ENCODE data around the gene MAFG. TPM values are rescaled to one million over a fixed set of nuclear protein-coding genes. Genes with fewer than 3 reads are reported as not detected.
"Not testable (repeated sequence)": the region's sequence is repeated elsewhere in the genome, so short reads cannot be mapped to it uniquely, and the experiment has no call there.

Gene MAFG
- total RNA-seq, 5 donors from 2014 or later (not counting 1 experiment from before 2014, with no cell fraction given) = 10.6 to 24.8 (median 18.8) TPM

GRCh38 chr17:81922566-81923301 lies 4.8 kb downstream of the MAFG start:
- ChIA-PET POLR2A (no interaction called here), CTCF (no interaction called here)
- Histone ChIP-seq H3K27ac (ENCODE audit: low read length) (no peak overlapping the region), H3K4me3 (ENCODE audit: control insufficient read depth in 1 of 2, extremely low read depth in 1 of 2, low read length in 1 of 2) (no peak overlapping the region), H3K36me3 (ENCODE audit: control insufficient read depth in 2 of 2, extremely low read depth in 1 of 2, insufficient read depth in 1 of 2, low read length in 1 of 2) (peaks cover 2 to 5% of the 10 kb centered on the region in 2 donors), H3K27me3 (replicated peaks in 1 of 2; ENCODE audit: control insufficient read depth in 2 of 2, extremely low read depth in 1 of 2, insufficient read depth in 2 of 2, low read length in 1 of 2) (no peaks in the 10 kb centered on the region), H3K9me3 (no peaks in the 10 kb centered on the region), H3K4me1 (ENCODE audit: control insufficient read depth in 1 of 2, extremely low read depth in 1 of 2, insufficient read depth in 2 of 2, low read length in 2 of 2) (peaks cover 28 to 43% of the 10 kb centered on the region in 2 experiments)
- no peak for ATAC-seq (replicated peaks in 1 of 4)
- Mint-ChIP-seq H3K4me1 (peaks cover 29 to 44% (median 31%) of the 10 kb centered on the region in 3 donors), H3K27me3 (no peaks in the 10 kb centered on the region), H3K36me3 (no peaks in the 10 kb centered on the region), H3K9me3 (no peaks in the 10 kb centered on the region), H3K4me3 (no peak overlapping the region), H3K27ac (no peak overlapping the region)
- WGBS (ENCODE audit: insufficient coverage) = 97% methylated on average over 49 of the region's 58 CpGs
- no peak for DNase-seq

- no peak overlapping the region for H3K4me3 ChIP-seq (ENCODE audit: control insufficient read depth in 1 of 2, extremely low read depth in 1 of 2, low read length in 1 of 2)
- Mint-ChIP-seq H3K27me3 (no peaks in the 10 kb centered on the region), H3K4me3 (no peak overlapping the region), H3K9me3 (no peaks in the 10 kb centered on the region), H3K4me1 (peaks cover 33 to 48% (median 34%) of the 10 kb centered on the region in 3 donors), H3K27ac (no peak overlapping the region), H3K36me3 (no peaks in the 10 kb centered on the region)
- DNase-seq (no peak), ATAC-seq (replicated peaks in 1 of 4) (no peak)
- POLR2A ChIA-PET = no interaction called here
- 95% methylated on average over 16 of the region's 23 CpGs for WGBS (ENCODE audit: insufficient coverage)
- peaks cover 31 to 47% of the 10 kb centered on the region in 2 experiments for H3K4me1 ChIP-seq (ENCODE audit: control insufficient read depth in 1 of 2, extremely low read depth in 1 of 2, insufficient read depth in 2 of 2, low read length in 2 of 2)
- no peaks in the 10 kb centered on the region for H3K27me3 ChIP-seq (replicated peaks in 1 of 2; ENCODE audit: control insufficient read depth in 2 of 2, extremely low read depth in 1 of 2, insufficient read depth in 2 of 2, low read length in 1 of 2)
- H3K36me3 ChIP-seq (ENCODE audit: control insufficient read depth in 2 of 2, extremely low read depth in 1 of 2, insufficient read depth in 1 of 2, low read length in 1 of 2) = peaks cover 2 to 5% of the 10 kb centered on the region in 2 donors
- CTCF ChIA-PET = no interaction called here
- no peaks in the 10 kb centered on the region for H3K9me3 ChIP-seq
- no peak overlapping the region for H3K27ac ChIP-seq (ENCODE audit: low read length)
Measured at GRCh38 chr17:81921996-81922565, 5.5 kb downstream of the MAFG start.

GRCh38 chr17:81921537-81921862 lies 6.0 kb downstream of the MAFG start:
- Mint-ChIP-seq H3K27ac (no peak overlapping the region), H3K4me3 (no peak overlapping the region), H3K9me3 (no peaks in the 10 kb centered on the region), H3K27me3 (no peaks in the 10 kb centered on the region), H3K4me1 (peaks cover 37 to 50% (median 38%) of the 10 kb centered on the region in 3 donors), H3K36me3 (no peaks in the 10 kb centered on the region)
- DNase-seq = no peak
- H3K27me3 ChIP-seq (replicated peaks in 1 of 2; ENCODE audit: control insufficient read depth in 2 of 2, extremely low read depth in 1 of 2, insufficient read depth in 2 of 2, low read length in 1 of 2) = no peaks in the 10 kb centered on the region
- H3K9me3 ChIP-seq = no peaks in the 10 kb centered on the region
- no peak overlapping the region for H3K4me3 ChIP-seq (ENCODE audit: control insufficient read depth in 1 of 2, extremely low read depth in 1 of 2, low read length in 1 of 2)
- peaks cover 2 to 5% of the 10 kb centered on the region in 2 donors for H3K36me3 ChIP-seq (ENCODE audit: control insufficient read depth in 2 of 2, extremely low read depth in 1 of 2, insufficient read depth in 1 of 2, low read length in 1 of 2)
- no peak for ATAC-seq (replicated peaks in 1 of 4)
- H3K4me1 ChIP-seq (ENCODE audit: control insufficient read depth in 1 of 2, extremely low read depth in 1 of 2, insufficient read depth in 2 of 2, low read length in 2 of 2) = peaks cover 35 to 49% of the 10 kb centered on the region in 2 experiments
- no CpG with 5 or more reads among the region's 3 CpGs for WGBS (ENCODE audit: insufficient coverage)
- H3K27ac ChIP-seq (ENCODE audit: low read length) = no peak overlapping the region
- ChIA-PET CTCF (no interaction called here), POLR2A (no interaction called here)

GRCh38 chr17:81920612-81921536 lies 6.7 kb downstream of the MAFG start:
- DNase-seq (no peak), ATAC-seq (replicated peaks in 1 of 4) (no peak)
- Histone ChIP-seq H3K36me3 (ENCODE audit: control insufficient read depth in 2 of 2, extremely low read depth in 1 of 2, insufficient read depth in 1 of 2, low read length in 1 of 2) (peaks cover 3 to 5% of the 10 kb centered on the region in 2 donors), H3K27ac (ENCODE audit: low read length) (no peak overlapping the region), H3K4me1 (ENCODE audit: control insufficient read depth in 1 of 2, extremely low read depth in 1 of 2, insufficient read depth in 2 of 2, low read length in 2 of 2) (peaks cover 30 to 49% of the 10 kb centered on the region in 2 experiments), H3K27me3 (replicated peaks in 1 of 2; ENCODE audit: control insufficient read depth in 2 of 2, extremely low read depth in 1 of 2, insufficient read depth in 2 of 2, low read length in 1 of 2) (no peaks in the 10 kb centered on the region), H3K9me3 (no peaks in the 10 kb centered on the region), H3K4me3 (ENCODE audit: control insufficient read depth in 1 of 2, extremely low read depth in 1 of 2, low read length in 1 of 2) (no peak overlapping the region)
- Mint-ChIP-seq H3K4me3 (no peak overlapping the region), H3K9me3 (no peaks in the 10 kb centered on the region), H3K27ac (no peak overlapping the region), H3K36me3 (peaks cover 4% of the 10 kb centered on the region), H3K4me1 (peaks cover 32 to 47% (median 37%) of the 10 kb centered on the region in 3 donors), H3K27me3 (no peaks in the 10 kb centered on the region)
- 88% methylated on average over 25 of the region's 33 CpGs for WGBS (ENCODE audit: insufficient coverage)
- CTCF ChIA-PET = no interaction called here
- POLR2A ChIA-PET = no interaction called here

- H3K4me3 Mint-ChIP-seq = peak overlapping the region; percentile 7 to 88 (median 85)
- Histone ChIP-seq H3K27ac (ENCODE audit: low read length) (peak overlapping the region; percentile 63), H3K4me1 (ENCODE audit: control insufficient read depth in 1 of 2, extremely low read depth in 1 of 2, insufficient read depth in 2 of 2, low read length in 2 of 2) (peaks cover 16 to 39% of the 10 kb centered on the region in 2 experiments), H3K9me3 (no peaks in the 10 kb centered on the region), H3K4me3 (ENCODE audit: control insufficient read depth in 1 of 2, extremely low read depth in 1 of 2, low read length in 1 of 2) (no peak overlapping the region), H3K36me3 (ENCODE audit: control insufficient read depth in 2 of 2, extremely low read depth in 1 of 2, insufficient read depth in 1 of 2, low read length in 1 of 2) (peaks cover 11 to 21% of the 10 kb centered on the region in 2 donors), H3K27me3 (replicated peaks in 1 of 2; ENCODE audit: control insufficient read depth in 2 of 2, extremely low read depth in 1 of 2, insufficient read depth in 2 of 2, low read length in 1 of 2) (no peaks in the 10 kb centered on the region)
- POLR2A ChIA-PET = no interaction called here
- H3K27me3 Mint-ChIP-seq = no peaks in the 10 kb centered on the region
- 83% methylated on average over 11 of the region's 15 CpGs for WGBS (ENCODE audit: insufficient coverage)
- H3K4me1 Mint-ChIP-seq = peaks cover 20 to 35% (median 26%) of the 10 kb centered on the region in 3 donors
- H3K36me3 Mint-ChIP-seq = peaks cover 12% of the 10 kb centered on the region
- peak overlapping the region; percentile 86 to 87 for H3K27ac Mint-ChIP-seq
- ATAC-seq (replicated peaks in 1 of 4) = no peak
- CTCF ChIA-PET = no interaction called here
- H3K9me3 Mint-ChIP-seq = no peaks in the 10 kb centered on the region
- no peak for DNase-seq
Measured at GRCh38 chr17:81918832-81919545, 8.5 kb downstream of the MAFG start.

- ATAC-seq (replicated peaks in 1 of 4) = peak in 3 of 4 experiments; percentile 16 to 51 (median 18)
- Mint-ChIP-seq H3K36me3 (peaks cover 14% of the 10 kb centered on the region), H3K4me3 (peak overlapping the region; percentile 83 to 88 (median 85)), H3K4me1 (peaks cover 20 to 32% (median 26%) of the 10 kb centered on the region in 3 donors), H3K27ac (peak overlapping the region; percentile 86 to 87)
- Histone ChIP-seq H3K4me1 (ENCODE audit: control insufficient read depth in 1 of 2, extremely low read depth in 1 of 2, insufficient read depth in 2 of 2, low read length in 2 of 2) (peaks cover 12 to 32% of the 10 kb centered on the region in 2 experiments), H3K36me3 (ENCODE audit: control insufficient read depth in 2 of 2, extremely low read depth in 1 of 2, insufficient read depth in 1 of 2, low read length in 1 of 2) (peaks cover 16 to 28% of the 10 kb centered on the region in 2 donors), H3K27ac (ENCODE audit: low read length) (peak overlapping the region; percentile 63)
- POLR2A ChIA-PET; H3K9me3 Mint-ChIP-seq; CTCF ChIA-PET; H3K9me3 ChIP-seq; H3K27me3 Mint-ChIP-seq; H3K27me3 ChIP-seq (replicated peaks in 1 of 2; ENCODE audit: control insufficient read depth in 2 of 2, extremely low read depth in 1 of 2, insufficient read depth in 2 of 2, low read length in 1 of 2); H3K4me3 ChIP-seq (ENCODE audit: control insufficient read depth in 1 of 2, extremely low read depth in 1 of 2, low read length in 1 of 2): not testable (repeated sequence)
- 30% methylated on average over 5 of the region's 9 CpGs for WGBS (ENCODE audit: insufficient coverage)
- DNase-seq = peak in 1 of 35 experiments; percentile 27
Measured at GRCh38 chr17:81918333-81918669, 9.2 kb downstream of the MAFG start.

Measured in T-cell (primary cell).